Chondrocyte (in vitro differentiated cells): ENCODE measurements around the gene FGD3. TPM values are rescaled to one million over a fixed set of nuclear protein-coding genes. Genes with fewer than 3 reads are reported as not detected.
A peak's percentile ranks its signal among the peaks of the same experiment; 100 is the strongest.

Experiments
- DNase-seq: peaks from one replicate; pipeline ENCODE4 v3.0.0; 2021; ENCODE audit warnings: mixed read lengths, low spot score
- H3K27ac Mint-ChIP-seq: one replicate; pipeline ENCODE4 v1.8.0; 2021; ENCODE audit warnings: mild to moderate bottlenecking, moderate library complexity, mixed read lengths; ENCODE audit not compliant: unreplicated experiment
- H3K27me3 Mint-ChIP-seq: 2 replicates; pipeline ENCODE4 v1.8.0; 2021; ENCODE audit warnings: low read depth, mixed read lengths
- H3K36me3 Mint-ChIP-seq: 2 replicates; pipeline ENCODE4 v1.8.0; 2021; ENCODE audit warnings: low read depth, mixed read lengths
- H3K4me1 Mint-ChIP-seq: 2 replicates; pipeline ENCODE4 v1.8.0; 2021; ENCODE audit warnings: low read depth, mild to moderate bottlenecking, mixed read lengths
- H3K4me3 Mint-ChIP-seq: one replicate; pipeline ENCODE4 v1.8.0; 2021; ENCODE audit warnings: mild to moderate bottlenecking, moderate library complexity, mixed read lengths; ENCODE audit not compliant: unreplicated experiment
- H3K9me3 Mint-ChIP-seq: 2 replicates; pipeline ENCODE4 v1.8.0; 2021; ENCODE audit warnings: low read depth, mixed read lengths
- CTCF ChIP-seq: fragments of 200-600 bp; sonication (generic); IDR thresholded peaks from 2 replicates; pipeline ENCODE4 v1.5.0; 2021; ENCODE audit warnings: antibody characterized with exemption, mild to moderate bottlenecking, moderate library complexity
- total RNA-seq: library from RNA; stranded (reverse); gene quantifications from 3 replicates; pipeline ENCODE4 v1.2.1, GENCODE V29; 2021

FGD3 gene
- total RNA-seq, 1 donor from 2014 or later, result not detected

GRCh38 chr9:93085676-93086075 is 138.4 kb downstream of the FGD3 start:
- H3K27ac Mint-ChIP-seq, result no peak overlapping the region
- no peak for TF ChIP-seq CTCF
- peak; percentile 41 for DNase-seq
- no peaks in the 10 kb centered on the region for H3K4me1 Mint-ChIP-seq
- no peaks in the 10 kb centered on the region for H3K27me3 Mint-ChIP-seq
- H3K4me3 Mint-ChIP-seq, result no peak overlapping the region
- peaks cover 8% of the 10 kb centered on the region for H3K9me3 Mint-ChIP-seq
- no peaks in the 10 kb centered on the region for H3K36me3 Mint-ChIP-seq

Other genes with a start within 250 kb of the FGD3 start
- 41.4 to 46.4 TPM (median 41.9 TPM) in 3 replicates for gene BICD2, start 182.7 kb upstream of the FGD3 start, total RNA-seq
- 8.8 to 12.0 TPM (median 8.9 TPM) in 3 replicates for gene ZNF484, start 69.5 kb upstream of the FGD3 start, total RNA-seq
- not detected in 3 replicates for gene SUSD3, start 111.2 kb downstream of the FGD3 start, total RNA-seq
- gene CARD19, start 148.7 kb downstream of the FGD3 start, total RNA-seq, result 28.3 to 41.7 TPM (median 40.5 TPM) in 3 replicates
- gene NINJ1, start 186.7 kb downstream of the FGD3 start, total RNA-seq, result 31.5 to 35.4 TPM (median 33.6 TPM) in 3 replicates
- gene WNK2, start 236.6 kb downstream of the FGD3 start, total RNA-seq, result 0.44 to 3.3 TPM (median 2.3 TPM) in 3 replicates